ENCODE measurements around the gene CRIM1. TPM values are rescaled to one million over a fixed set of nuclear protein-coding genes. Genes with fewer than 3 reads are reported as not detected.

CRIM1 gene
- total and polyA plus RNA-seq, 2 of the 8 experiments (the other 6 are each of a cell fraction or from before 2014, with no cell fraction given) = 9.4 to 28.4 TPM

GRCh38 chr2:36369716-36370115, 14.1 kb downstream of the CRIM1 start (continued):
- TF ChIP-seq, protein P1, sequence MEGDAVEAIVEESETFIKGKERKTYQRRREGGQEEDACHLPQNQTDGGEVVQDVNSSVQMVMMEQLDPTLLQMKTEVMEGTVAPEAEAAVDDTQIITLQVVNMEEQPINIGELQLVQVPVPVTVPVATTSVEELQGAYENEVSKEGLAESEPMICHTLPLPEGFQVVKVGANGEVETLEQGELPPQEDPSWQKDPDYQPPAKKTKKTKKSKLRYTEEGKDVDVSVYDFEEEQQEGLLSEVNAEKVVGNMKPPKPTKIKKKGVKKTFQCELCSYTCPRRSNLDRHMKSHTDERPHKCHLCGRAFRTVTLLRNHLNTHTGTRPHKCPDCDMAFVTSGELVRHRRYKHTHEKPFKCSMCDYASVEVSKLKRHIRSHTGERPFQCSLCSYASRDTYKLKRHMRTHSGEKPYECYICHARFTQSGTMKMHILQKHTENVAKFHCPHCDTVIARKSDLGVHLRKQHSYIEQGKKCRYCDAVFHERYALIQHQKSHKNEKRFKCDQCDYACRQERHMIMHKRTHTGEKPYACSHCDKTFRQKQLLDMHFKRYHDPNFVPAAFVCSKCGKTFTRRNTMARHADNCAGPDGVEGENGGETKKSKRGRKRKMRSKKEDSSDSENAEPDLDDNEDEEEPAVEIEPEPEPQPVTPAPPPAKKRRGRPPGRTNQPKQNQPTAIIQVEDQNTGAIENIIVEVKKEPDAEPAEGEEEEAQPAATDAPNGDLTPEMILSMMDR (IDR thresholded peaks at IDR 0.05; ENCODE audit: control extremely low read depth in 1 of 3, insufficient read depth in 1 of 3, low read depth in 1 of 3, low read length in 3 of 3) = no peak
- TF ChIP-seq JUND (IDR thresholded peaks at IDR 0.05; ENCODE audit: low read length) (no peak), TAF1 (IDR thresholded peaks at IDR 0.05; ENCODE audit: low read depth, low read length) (no peak), ASH2L (IDR thresholded peaks at IDR 0.05; ENCODE audit: low read length) (no peak), SP1 (IDR thresholded peaks at IDR 0.05; ENCODE audit: low read depth, low read length) (no peak), FOSL1 (IDR thresholded peaks at IDR 0.05; ENCODE audit: insufficient read depth, low read depth, low read length) (no peak), SIN3A (conservative IDR thresholded peaks at IDR 0.05 in 1 of 2, IDR thresholded peaks at IDR 0.05 in 1 of 2; ENCODE audit: low read depth in 1 of 2, low read length in 2 of 2) (no peak)
